ENCODE data around the gene CCND2.

GRCh38 chr12:4275870-4276301 lies 2.3 kb downstream of the CCND2 start:
- TF ChIP-seq ZNF280A (IDR thresholded peaks at IDR 0.05; ENCODE audit: low read depth, partially characterized antibody) (no peak), MAFK (IDR thresholded peaks at IDR 0.05; ENCODE audit: low read length) (no peak), ZNF561 (CRISPR knock-in tag; conservative IDR thresholded peaks at IDR 0.05) (no peak), HEY1 (CRISPR knock-in tag; IDR thresholded peaks at IDR 0.05; ENCODE audit: borderline replicate concordance) (no peak), DNMT1 (IDR thresholded peaks at IDR 0.05) (no peak), JUN (IDR thresholded peaks at IDR 0.05; ENCODE audit: borderline replicate concordance, low read depth, low read length) (no peak), JUN (CRISPR knock-in tag; IDR thresholded peaks at IDR 0.05; ENCODE audit: borderline replicate concordance) (no peak), TCFL5 (CRISPR knock-in tag; conservative IDR thresholded peaks at IDR 0.05) (no peak), SP1 (CRISPR knock-in tag; IDR thresholded peaks at IDR 0.05) (no peak), HMBOX1 (IDR thresholded peaks at IDR 0.05) (no peak)

Data from K562 (cell line).